Cardiac muscle cell (in vitro differentiated cells and primary cell): Measurements from ENCODE around the gene SNAPC4. TPM values are rescaled to one million over a fixed set of nuclear protein-coding genes. Genes with fewer than 3 reads are reported as not detected.
A peak's percentile ranks its signal among the peaks of the same experiment; 100 is the strongest.

ENCODE experiments used
- DNase-seq, 2 donors: peaks; one replicate each; pipeline versions ENCODE4 v3.0.0 to v3.0.0-alpha.2; 2010 to 2017; ENCODE audit warnings: low read depth in 1 of 2, low spot score in 1 of 2
- H3K27ac ChIP-seq: fragments of 200-600 bp; sonication (generic); 2 replicates; pipeline ENCODE4 v1.5.1; 2016
- H3K27me3 ChIP-seq: fragments of 200-600 bp; sonication (generic); 2 replicates; pipeline ENCODE4 v1.6.0; 2016; ENCODE audit warnings: control low read depth
- H3K36me3 ChIP-seq: fragments of 200-600 bp; sonication (generic); 2 replicates; pipeline ENCODE4 v1.5.1; 2016; ENCODE audit warnings: control low read depth
- H3K4me1 ChIP-seq: fragments of 200-600 bp; sonication (generic); 2 replicates; pipeline ENCODE4 v1.8.1; 2017; ENCODE audit warnings: low read depth, mild to moderate bottlenecking, mixed run types
- H3K4me3 ChIP-seq: fragments of 200-600 bp; sonication (generic); 2 replicates; pipeline ENCODE4 v1.5.1; 2016; ENCODE audit warnings: mild to moderate bottlenecking
- H3K9me3 ChIP-seq: fragments of 200-600 bp; sonication (generic); 2 replicates; pipeline ENCODE4 v1.5.1; 2017; ENCODE audit warnings: low read depth, mild to moderate bottlenecking, control low read depth
- polyA plus RNA-seq: library from polyadenylated mRNA; unstranded; fragments of >200 nt; fragmentation: Nextera tagmentation; extraction: Ambion mirVana; gene quantifications from 2 replicates; pipeline ENCODE4 v1.2.1, GENCODE V29; 2016
- total RNA-seq: library from RNA; depleted of rRNA; stranded (reverse); fragments of >200 nt; gene quantifications from 2 replicates; pipeline ENCODE4 v1.2.3, GENCODE V29; 2016
- TF ChIP-seq, protein P1 (sequence below): IDR thresholded peaks from 2 replicates; pipeline ENCODE4 v1.5.1; 2012; ENCODE audit warnings: low read depth, mild to moderate bottlenecking, low read length

The SNAPC4 gene
- total and polyA plus RNA-seq, 2 experiments from 2014 or later: 7.7 to 12.7 TPM

DNA sequence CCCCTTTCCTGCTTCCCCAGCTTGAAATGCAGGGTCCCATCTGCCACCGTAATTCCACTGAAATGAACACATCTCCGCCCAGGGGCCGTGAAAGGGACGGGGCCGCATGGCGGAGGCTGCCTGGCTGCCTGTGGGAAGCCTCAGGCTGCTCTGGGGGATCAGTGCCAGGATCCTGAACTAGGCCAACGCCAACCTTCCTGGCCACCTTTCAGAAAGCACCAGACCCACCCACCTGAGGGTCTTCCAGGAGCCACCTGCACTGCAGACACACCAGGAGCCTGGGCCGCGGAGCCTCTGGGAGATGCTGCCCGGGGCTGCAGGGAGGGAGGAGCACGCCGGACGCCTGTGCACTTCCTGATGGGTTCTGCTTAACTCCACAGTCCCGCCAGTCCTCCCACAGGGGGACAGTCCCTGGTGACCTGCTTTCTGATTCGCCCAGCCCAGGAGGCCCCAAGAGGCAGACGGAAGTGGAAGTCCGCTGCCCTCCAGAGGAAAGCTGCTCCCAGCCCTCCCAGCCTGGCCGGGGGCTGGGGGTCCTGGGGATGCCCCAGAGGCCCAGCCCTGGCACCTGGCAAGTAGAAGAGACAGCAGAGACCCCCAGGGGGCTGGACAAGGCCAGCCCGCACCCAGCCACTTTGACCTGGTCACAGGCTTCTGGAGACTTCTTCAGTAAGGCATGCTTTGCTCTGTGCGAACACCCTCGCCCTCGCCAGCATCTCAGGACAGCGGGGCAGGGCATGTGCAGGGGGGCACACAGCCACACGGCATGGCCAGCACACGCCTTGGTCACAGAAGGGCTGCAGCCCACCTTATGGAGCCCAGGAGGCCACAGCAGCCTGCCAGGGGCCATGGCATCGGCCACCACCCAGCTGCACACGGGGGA lies 26.4 kb downstream of the SNAPC4 start, which contains the start of gene CARD9:
Gene CARD9 (minus strand): TSS at position 370 of the 883 bp plus-strand sequence. CDS start 1,591 bp downstream, outside the sequence.
- no peak within 1 kb of the TSS for H3K27ac ChIP-seq
- DNase-seq: no peak
- H3K27me3 ChIP-seq: no peaks in the 10 kb centered on the region
- H3K9me3 ChIP-seq: no peaks in the 10 kb centered on the region
- TF ChIP-seq, protein P1, sequence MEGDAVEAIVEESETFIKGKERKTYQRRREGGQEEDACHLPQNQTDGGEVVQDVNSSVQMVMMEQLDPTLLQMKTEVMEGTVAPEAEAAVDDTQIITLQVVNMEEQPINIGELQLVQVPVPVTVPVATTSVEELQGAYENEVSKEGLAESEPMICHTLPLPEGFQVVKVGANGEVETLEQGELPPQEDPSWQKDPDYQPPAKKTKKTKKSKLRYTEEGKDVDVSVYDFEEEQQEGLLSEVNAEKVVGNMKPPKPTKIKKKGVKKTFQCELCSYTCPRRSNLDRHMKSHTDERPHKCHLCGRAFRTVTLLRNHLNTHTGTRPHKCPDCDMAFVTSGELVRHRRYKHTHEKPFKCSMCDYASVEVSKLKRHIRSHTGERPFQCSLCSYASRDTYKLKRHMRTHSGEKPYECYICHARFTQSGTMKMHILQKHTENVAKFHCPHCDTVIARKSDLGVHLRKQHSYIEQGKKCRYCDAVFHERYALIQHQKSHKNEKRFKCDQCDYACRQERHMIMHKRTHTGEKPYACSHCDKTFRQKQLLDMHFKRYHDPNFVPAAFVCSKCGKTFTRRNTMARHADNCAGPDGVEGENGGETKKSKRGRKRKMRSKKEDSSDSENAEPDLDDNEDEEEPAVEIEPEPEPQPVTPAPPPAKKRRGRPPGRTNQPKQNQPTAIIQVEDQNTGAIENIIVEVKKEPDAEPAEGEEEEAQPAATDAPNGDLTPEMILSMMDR: no peak
- H3K36me3 ChIP-seq: peaks cover 3% of the 10 kb centered on the region
- no peaks in the 10 kb centered on the region for H3K4me1 ChIP-seq
- no peak within 1 kb of the TSS for H3K4me3 ChIP-seq

DNA sequence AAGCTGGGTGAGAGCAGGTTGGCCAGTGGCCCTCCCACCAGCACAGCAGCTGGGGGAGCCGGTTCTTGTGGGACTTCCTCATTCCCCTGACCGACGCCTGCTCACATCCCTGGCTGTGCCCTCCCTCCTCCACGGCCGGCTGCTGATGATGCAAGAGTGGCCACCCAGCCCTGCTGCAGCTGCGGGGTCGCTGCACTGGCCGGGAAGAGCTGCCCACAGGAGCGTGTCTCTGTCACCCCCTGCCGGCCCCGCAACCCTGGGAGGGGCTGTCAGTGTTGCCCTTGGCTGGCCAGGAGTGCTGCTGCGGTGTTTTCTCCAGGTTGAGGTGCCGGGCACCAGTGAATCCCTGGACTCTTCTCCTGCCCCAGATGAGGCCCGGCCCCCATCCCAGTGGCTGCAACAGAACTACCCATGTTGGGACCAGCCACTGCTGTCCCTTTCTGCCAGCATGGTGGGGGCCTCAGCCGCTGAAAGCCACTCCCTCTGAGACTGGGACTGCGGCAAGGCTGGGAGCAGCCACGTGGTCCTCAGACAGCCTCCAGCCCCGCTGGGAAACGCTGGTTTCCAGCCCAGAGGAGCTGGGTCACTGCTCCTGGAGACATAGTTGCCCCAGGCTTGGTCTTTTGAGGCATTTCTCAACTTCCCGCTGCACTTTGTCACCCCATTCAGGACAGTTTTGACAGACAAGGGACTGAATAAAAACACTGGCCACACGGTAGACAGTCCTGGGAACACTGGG lies 27.2 kb downstream of the SNAPC4 start:
- DNase-seq: peak; percentile 19 to 85
- Histone ChIP-seq H3K4me1 (no peaks in the 10 kb centered on the region), H3K27me3 (no peaks in the 10 kb centered on the region), H3K4me3 (no peak overlapping the region), H3K36me3 (peaks cover 3% of the 10 kb centered on the region), H3K9me3 (no peaks in the 10 kb centered on the region), H3K27ac (no peak overlapping the region)
- TF ChIP-seq, protein P1: peak; percentile 32

DNA sequence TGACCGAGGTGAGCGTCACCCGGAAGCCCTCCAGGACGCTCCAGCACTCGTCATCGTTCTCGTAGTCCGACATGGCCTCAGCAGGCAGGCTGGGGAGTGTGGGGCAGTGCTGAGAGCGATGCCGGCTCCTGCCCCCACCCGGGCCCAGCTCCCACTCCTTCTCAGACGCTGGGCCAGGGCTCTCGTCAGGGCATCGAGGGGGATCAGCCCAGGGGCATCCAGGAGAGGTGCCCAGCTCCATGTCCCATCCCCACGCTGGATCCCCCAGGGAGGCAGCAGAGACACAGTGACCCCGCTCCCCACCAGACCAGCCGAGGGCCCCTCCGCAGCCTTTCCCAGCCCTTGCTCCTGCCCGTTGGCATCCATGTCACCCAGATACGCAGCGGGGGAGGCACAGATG lies 28.0 kb downstream of the SNAPC4 start:
- TF ChIP-seq, protein P1: no peak
- no peak for DNase-seq
- no peaks in the 10 kb centered on the region for H3K27me3 ChIP-seq
- peaks cover 3% of the 10 kb centered on the region for H3K36me3 ChIP-seq
- H3K27ac ChIP-seq: no peak overlapping the region
- no peaks in the 10 kb centered on the region for H3K4me1 ChIP-seq
- no peak overlapping the region for H3K4me3 ChIP-seq
- H3K9me3 ChIP-seq: no peaks in the 10 kb centered on the region

DNA sequence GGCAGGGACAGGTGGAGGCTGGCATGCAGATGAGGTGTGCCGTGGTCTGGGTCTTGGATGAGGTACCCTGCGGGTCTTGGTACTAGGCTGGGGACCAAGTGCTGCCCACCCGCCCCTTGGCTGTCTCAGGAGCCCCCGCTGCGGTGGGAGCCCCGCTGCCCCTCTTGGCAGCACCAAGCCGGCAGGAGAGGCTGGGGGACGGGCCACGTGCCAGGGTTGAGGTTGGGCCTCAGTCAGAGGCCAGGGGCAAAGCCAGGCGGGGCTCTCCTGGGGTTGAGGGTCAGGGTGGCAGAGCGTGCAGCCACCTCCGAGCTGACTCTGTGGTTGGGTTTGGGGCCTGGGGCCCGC lies 28.5 kb downstream of the SNAPC4 start:
- H3K36me3 ChIP-seq: peaks cover 3% of the 10 kb centered on the region
- TF ChIP-seq, protein P1: no peak
- DNase-seq: no peak
- H3K27me3 ChIP-seq: no peaks in the 10 kb centered on the region
- H3K9me3 ChIP-seq: no peaks in the 10 kb centered on the region
- no peak overlapping the region for H3K27ac ChIP-seq
- H3K4me3 ChIP-seq: no peak overlapping the region
- no peaks in the 10 kb centered on the region for H3K4me1 ChIP-seq

DNA sequence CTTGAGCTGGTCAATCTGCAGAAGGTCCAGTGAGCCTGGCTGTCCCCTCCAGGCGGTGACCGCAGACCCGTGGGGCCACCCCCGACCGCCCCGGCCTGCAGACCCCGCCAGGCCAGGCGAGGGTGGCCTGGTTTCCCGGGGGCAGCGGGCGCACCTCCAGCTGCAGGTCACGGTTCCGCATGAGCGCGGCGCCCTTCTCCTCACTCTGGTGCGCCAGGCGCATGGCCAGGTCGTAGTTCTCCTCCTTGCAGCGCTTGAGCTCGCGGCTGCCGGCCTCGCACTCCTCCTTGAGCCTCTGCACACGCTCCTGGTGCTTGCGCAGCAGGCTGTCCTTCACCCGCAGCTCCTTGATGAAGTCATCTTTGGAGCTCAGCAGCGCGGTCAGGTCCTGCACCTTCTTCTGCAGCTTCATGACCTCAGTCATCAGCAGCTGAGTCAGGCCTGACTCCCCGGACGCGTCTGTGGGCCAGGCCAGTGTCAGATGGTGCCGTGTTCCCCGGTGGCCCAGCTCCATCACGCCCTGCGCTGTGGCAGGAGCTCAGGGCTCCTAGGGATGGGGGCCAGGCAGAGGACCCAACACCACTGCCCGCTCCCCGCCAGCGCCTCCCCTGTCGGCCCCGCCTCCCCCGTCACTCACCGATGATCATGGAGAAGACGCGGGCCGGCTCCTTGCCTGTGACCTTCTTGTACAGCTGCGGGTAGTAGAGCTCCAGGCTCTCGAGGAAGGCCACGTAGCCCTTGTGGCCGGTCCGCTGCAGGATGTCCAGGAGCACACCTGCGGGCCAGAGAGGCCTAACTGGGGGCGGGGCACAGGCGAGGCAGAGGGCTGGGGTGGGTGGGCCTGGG lies 29.1 kb downstream of the SNAPC4 start:
- no peak overlapping the region for H3K27ac ChIP-seq
- no peak overlapping the region for H3K4me3 ChIP-seq
- H3K9me3 ChIP-seq: no peaks in the 10 kb centered on the region
- no peak for DNase-seq
- H3K36me3 ChIP-seq: peaks cover 3% of the 10 kb centered on the region
- H3K27me3 ChIP-seq: no peaks in the 10 kb centered on the region
- no peaks in the 10 kb centered on the region for H3K4me1 ChIP-seq
- TF ChIP-seq, protein P1: no peak
